DOHH2 (cell line): ENCODE measurements around the gene MTFR1L.

Source experiments
- CTCF ChIP-seq: fragments of 200-600 bp; sonication (generic); IDR thresholded peaks from one replicate; pipeline ENCODE4 v1.5.1; 2014; ENCODE audit warnings: antibody characterized with exemption, mild to moderate bottlenecking, low read depth, low read length; ENCODE audit not compliant: poor library complexity, severe bottlenecking
- EZH2phosphoT487 ChIP-seq: fragments of 200-600 bp; sonication (generic); IDR thresholded peaks from 2 replicates; pipeline ENCODE4 v1.6.1; 2017; ENCODE audit warnings: borderline replicate concordance, mild to moderate bottlenecking, antibody characterized with exemption, low read length, moderate library complexity, mixed read lengths

GRCh38 chr1:25811384-25812082, 8.2 kb upstream of the MTFR1L start:
- TF ChIP-seq CTCF (no peak), EZH2phosphoT487 (no peak)
